Stimulated activated CD4-positive, alpha-beta T cell treated with anti-CD3 and anti-CD28 coated beads, Interleukin-1b, Interleukin-23, amount 100 ng/mL, for 24 hours (primary cell): ENCODE data around the gene SORCS2.
"Not testable (repeated sequence)": the region's sequence is repeated elsewhere in the genome, so short reads cannot be mapped to it uniquely, and the experiment has no call there.

Experiments used
- DNase-seq, 4 experiments: peaks; one replicate each; pipeline ENCODE4 v3.0.0-alpha.2; 2020; ENCODE audit warnings: low read depth in 4 of 4, low spot score in 1 of 4

The SORCS2 gene

GRCh38 chr4:7159923-7160322 lies 32.4 kb upstream of the SORCS2 start:
- no peak for DNase-seq

GRCh38 chr4:7160439-7160838 lies 31.9 kb upstream of the SORCS2 start:
- DNase-seq, result no peak

- DNase-seq, result no peak
Observed at GRCh38 chr4:7160951-7161440, 31.3 kb upstream of the SORCS2 start.

- no peak for DNase-seq
Observed at GRCh38 chr4:7161721-7162214, 30.6 kb upstream of the SORCS2 start.

GRCh38 chr4:7165056-7165873 lies 27.1 kb upstream of the SORCS2 start:
- not testable (repeated sequence) for DNase-seq

- DNase-seq, result no peak
Observed at GRCh38 chr4:7165874-7166201, 26.5 kb upstream of the SORCS2 start.

- DNase-seq, result no peak
Observed at GRCh38 chr4:7166237-7166636, 26.1 kb upstream of the SORCS2 start.

GRCh38 chr4:7166981-7167700 lies 25.2 kb upstream of the SORCS2 start:
- DNase-seq, result no peak

- no peak for DNase-seq
Observed at GRCh38 chr4:7167706-7168105, 24.6 kb upstream of the SORCS2 start.

- no peak for DNase-seq
Observed at GRCh38 chr4:7168106-7168505, 24.2 kb upstream of the SORCS2 start.

- DNase-seq, result no peak
Observed at GRCh38 chr4:7169134-7169533, 23.2 kb upstream of the SORCS2 start.

- no peak for DNase-seq
Observed at GRCh38 chr4:7170012-7170411, 22.3 kb upstream of the SORCS2 start.

GRCh38 chr4:7171191-7171900 lies 21.0 kb upstream of the SORCS2 start:
- no peak for DNase-seq

GRCh38 chr4:7172508-7172907 lies 19.8 kb upstream of the SORCS2 start:
- DNase-seq, result no peak

- DNase-seq, result no peak
Observed at GRCh38 chr4:7172946-7173345, 19.4 kb upstream of the SORCS2 start.

- DNase-seq, result no peak
Observed at GRCh38 chr4:7173841-7174449, 18.4 kb upstream of the SORCS2 start.

GRCh38 chr4:7179158-7179557 lies 13.2 kb upstream of the SORCS2 start:
- no peak for DNase-seq

GRCh38 chr4:7180938-7181337 lies 11.4 kb upstream of the SORCS2 start:
- no peak for DNase-seq

GRCh38 chr4:7182616-7183015 lies 9.7 kb upstream of the SORCS2 start:
- DNase-seq, result no peak

GRCh38 chr4:7183161-7183560 lies 9.2 kb upstream of the SORCS2 start:
- DNase-seq, result peak in 1 of 4 experiments; percentile 19

- no peak for DNase-seq
Observed at GRCh38 chr4:7183780-7184460, 8.4 kb upstream of the SORCS2 start.
